GM21737 (cell line): ENCODE data around the gene WIPF3.

Experiments used
- ATAC-seq: cut with Tn5 transposase; IDR thresholded peaks from one replicate; pipeline ENCODE4 v1.9.1; 2021; ENCODE audit warnings: mild to moderate bottlenecking, moderate library complexity; ENCODE audit not compliant: unreplicated experiment

The WIPF3 gene, protein sequence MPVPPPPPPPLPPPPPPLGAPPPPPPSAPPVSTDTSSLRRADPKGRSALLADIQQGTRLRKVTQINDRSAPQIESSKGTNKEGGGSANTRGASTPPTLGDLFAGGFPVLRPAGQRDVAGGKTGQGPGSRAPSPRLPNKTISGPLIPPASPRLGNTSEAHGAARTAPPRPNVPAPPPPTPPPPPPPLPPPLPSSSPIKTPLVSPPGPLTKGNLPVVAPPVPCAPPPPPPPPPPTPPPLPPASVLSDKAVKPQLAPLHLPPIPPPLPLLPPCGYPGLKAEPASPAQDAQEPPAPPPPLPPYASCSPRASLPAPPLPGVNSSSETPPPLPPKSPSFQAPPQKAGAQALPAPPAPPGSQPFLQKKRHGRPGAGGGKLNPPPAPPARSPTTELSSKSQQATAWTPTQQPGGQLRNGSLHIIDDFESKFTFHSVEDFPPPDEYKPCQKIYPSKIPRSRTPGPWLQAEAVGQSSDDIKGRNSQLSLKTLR

DNA sequence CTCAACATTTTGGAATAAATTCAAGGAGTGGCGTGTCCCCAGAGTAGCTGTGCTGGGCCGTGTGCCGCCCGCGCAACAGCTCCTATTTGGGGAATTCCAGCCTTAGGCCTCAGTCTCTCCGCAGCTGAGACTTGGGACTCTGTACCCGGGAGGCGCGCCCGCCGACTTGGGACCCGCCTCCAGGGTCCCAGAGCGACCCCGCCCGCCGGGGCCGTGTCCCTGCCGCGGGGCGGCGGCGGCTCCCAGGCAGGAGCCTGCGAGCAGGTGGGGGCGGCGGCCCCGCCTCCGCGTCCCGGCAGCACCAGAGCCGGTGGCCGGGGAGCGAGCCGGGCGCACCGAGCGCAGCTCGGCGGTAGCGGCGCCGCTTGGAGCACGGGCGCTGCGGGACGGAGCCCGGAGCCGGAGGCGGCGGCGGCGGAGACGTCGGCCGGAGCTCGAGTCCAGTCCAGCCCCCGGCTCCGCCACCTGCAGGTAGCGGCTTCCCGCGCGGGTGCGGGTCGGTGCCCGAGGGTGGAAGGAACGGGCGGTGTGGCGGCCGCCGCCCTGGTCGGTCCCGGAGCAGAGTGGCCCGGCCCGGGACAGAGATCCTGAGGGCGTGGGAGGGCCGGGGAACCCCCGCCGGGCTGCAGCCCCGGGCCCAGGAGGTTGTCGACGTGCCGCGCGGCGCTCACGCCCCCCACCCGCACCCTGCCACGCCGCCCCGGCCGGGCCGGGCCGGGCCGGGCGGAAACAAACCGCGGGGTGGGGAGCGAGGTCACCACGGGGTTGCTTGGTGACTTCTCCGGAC, at the start of gene WIPF3:
WIPF3 (plus strand) TSS at position 301 of the 787 bp plus-strand sequence. CDS start 28,217 bp downstream, outside the sequence.
- no peak for ATAC-seq

DNA sequence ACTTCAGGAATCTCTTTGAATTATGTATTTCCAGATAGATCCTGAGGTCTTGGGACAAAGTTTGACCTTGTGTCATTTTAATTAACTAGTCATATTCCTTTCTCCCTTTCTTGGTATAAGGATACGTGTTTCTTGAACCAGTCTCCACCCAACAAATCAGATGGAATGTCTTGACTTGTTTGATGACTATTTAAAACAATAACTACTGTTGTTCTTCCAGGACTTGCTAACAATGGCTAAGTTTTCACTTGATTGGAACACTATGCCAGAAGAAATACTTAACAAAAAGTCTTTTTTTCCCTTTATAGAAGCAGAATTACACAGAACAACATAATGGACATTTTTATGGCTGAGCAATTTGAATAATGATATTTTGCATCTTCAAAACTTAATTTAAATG, 43.0 kb upstream of the WIPF3 start:
- ATAC-seq: no peak

DNA sequence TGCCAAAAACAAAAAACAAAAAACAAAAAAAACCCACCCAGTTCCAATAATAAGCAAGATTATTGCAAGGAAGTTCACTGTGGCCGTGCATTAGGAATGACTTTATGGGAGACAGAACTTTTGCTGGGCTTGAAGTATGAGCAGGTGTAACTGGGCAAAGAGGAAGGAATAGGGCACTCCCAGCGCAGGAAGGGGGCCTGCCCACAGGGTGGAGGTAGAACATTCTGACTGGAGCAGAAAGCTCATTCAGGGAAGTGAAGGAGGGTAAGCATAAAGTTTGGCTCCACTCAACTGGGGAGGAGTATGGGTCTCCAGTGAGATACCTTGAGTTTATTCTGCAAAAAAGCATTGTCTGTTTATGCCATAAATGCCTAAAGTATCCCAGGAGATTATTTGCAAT, 42.1 kb upstream of the WIPF3 start:
- ATAC-seq: no peak

DNA sequence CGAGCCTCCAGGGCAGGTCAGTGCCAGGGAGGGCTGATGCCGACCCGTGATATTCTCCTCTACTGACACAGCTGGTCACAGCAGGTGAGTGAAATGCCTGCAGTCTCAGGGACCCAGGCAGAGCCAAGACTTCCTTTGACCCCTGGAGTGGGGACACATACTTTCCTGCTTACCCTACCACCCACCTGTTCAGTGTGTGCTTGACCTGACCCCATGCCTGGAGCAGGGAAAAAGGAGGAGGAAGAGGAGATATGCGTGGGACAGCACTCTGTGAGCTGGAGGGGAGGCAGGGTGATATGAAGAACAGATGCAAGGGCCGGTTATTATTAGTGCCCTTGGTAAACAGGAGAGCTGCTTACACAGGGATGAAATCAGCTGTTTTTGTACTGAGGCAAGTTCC, 40.8 kb upstream of the WIPF3 start:
- no peak for ATAC-seq

DNA sequence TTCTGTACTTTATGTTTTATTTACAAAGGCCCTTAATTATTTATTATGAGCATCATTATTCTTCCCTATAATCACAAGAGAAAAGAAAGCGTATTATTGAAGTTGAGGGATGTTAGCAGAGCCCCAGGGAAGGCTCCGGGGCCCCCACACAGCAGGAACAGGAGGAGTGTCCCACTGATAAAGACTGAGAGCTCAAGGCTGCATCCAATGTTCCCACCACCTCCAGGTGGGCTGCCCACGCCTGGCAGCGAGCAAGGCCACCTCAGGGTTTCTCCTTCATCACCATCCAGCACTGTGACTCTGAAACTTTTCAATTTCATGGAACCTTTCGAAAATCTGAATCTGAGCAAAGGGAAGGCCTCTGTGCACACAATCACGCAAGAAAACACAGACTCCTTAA, 35.9 kb upstream of the WIPF3 start:
- ATAC-seq: no peak

DNA sequence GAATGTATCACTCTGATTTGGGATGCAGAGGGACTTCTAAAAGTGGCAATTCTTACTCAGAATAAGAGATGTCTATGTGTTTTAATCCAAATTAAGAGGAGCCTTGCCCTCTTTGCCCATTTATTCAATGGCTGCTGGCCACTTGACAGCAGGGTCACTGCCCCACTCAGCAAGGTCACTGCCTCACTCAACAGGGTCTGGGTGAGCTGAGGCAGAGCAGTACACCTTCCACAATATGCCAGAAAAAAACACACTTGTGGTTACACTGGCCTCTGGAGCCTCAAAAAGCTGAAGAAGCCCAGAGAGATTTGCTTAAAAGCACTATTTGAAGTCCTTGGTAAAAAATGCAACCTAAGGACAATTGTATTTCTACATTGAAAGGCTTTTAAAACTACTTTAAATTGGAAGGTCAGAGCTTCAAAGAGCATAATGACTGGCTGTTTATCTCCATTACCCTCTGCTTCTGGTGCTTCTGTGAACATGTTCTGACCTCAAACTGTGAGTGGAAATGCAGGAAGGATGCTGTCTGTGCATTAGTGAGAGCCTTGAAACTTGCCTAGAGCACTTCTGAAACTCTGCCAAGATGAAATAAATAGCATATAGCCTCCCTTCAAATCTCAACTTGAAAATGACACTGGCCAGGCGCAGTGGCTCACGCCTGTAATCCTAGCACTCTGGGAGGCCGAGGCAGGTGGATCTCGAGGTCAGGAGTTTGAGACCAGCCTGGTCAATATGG, 35.1 kb upstream of the WIPF3 start:
- no peak for ATAC-seq

DNA sequence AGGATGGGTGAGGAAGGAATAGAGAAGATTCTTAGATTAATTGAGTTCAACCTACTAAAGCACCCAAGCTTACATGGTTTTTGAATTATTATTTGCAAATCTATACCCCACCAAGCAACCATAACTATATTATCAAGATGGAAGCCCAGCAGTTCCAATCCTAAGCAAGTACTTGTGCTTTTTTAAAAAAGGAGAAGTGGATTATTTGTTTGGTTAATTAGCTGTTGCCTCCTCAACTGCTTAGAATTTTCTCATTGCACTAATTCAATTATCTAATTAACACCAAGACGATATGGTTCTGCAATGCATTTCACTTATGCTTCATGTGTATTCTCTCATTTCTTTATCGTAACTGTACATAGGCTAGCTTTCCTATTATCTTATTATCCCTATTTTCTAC, 27.3 kb upstream of the WIPF3 start:
- no peak for ATAC-seq

DNA sequence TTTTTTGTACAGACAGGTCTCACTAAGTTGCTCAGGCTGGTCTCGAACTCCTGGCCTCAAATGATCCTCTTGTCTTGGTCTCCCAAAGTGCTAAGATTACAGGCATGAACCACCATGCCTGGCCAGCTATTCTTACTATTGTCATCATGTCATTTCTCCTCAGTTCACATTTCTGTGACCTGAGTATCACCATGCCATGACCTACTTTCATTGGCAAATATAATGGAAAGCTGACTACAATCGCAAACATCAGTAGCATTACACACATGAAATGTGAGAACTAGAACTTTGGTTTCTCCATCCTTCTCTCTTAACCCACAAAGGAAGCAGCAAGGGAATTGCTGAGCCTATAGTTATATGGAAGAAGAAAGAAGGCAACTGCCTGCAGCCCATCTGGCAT, 26.0 kb upstream of the WIPF3 start:
- no peak for ATAC-seq

DNA sequence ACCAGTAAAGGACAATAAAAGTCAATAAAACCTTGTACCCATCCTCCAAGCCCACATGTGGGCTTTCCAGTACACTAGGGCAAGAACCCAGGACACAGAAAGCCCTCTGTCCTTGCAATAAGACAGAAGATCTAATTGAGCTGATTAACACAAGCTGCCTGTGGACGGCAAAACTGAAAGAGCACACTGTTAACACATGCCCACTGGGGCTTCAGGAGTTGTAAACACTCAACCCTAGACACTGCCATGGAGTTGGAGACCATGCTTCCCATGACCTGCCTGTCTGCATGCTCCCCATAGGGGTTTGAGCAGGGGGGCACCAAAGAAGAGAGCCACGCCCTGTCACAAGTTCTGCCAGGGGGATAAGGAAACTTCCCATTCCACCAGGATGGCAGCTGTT, 22.6 kb upstream of the WIPF3 start:
- no peak for ATAC-seq

DNA sequence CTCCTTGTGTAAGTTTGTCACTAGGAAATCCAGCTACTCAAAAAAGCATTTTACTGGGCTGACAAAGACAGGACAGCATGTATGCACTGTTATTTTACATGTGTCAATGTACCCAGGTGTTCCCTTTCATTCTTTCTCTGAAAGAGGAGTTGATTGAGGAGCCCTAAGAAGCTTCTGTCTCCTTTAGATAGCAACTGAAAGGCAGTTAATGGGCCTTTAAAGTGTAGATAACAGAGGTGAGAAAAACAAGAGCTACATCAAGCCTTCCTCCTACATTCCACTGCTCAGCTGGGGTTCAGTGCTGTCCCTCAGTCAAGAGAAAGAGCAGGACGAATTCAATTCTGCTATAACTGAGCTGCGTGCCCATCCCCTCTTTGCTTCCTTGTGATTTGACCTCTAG, 12.8 kb upstream of the WIPF3 start:
- no peak for ATAC-seq

DNA sequence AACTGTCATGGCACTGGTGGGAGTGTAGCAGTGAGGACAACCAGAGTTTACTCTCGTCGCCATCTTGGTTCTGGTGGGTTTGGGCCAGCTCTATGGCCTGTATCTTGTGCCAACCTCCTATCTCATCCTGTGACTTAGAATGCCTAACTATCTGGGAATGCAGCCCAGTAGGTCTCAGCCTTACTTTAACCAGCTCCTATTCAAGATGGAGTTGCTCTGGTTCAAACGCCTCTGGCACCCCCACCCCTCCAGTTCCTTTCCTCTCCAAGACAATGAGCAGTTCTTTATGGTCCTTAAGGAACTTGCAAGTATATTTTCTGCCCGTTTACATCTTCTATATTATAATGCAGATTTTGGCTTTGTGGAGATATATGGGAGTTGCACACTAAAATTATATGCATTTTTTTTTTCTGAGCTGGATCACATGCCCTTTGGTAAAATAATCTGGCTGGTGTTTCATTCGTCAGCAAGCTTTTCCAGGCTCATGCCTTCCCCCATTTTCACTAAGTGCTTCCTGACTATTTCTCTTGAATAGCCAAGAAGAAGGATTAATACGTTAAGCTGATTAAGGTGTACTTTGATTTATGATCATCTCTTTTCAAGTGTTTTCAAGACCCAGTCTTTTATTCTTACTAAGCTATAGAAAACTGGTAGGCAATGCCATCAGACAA, 11.2 kb upstream of the WIPF3 start:
- ATAC-seq: no peak

DNA sequence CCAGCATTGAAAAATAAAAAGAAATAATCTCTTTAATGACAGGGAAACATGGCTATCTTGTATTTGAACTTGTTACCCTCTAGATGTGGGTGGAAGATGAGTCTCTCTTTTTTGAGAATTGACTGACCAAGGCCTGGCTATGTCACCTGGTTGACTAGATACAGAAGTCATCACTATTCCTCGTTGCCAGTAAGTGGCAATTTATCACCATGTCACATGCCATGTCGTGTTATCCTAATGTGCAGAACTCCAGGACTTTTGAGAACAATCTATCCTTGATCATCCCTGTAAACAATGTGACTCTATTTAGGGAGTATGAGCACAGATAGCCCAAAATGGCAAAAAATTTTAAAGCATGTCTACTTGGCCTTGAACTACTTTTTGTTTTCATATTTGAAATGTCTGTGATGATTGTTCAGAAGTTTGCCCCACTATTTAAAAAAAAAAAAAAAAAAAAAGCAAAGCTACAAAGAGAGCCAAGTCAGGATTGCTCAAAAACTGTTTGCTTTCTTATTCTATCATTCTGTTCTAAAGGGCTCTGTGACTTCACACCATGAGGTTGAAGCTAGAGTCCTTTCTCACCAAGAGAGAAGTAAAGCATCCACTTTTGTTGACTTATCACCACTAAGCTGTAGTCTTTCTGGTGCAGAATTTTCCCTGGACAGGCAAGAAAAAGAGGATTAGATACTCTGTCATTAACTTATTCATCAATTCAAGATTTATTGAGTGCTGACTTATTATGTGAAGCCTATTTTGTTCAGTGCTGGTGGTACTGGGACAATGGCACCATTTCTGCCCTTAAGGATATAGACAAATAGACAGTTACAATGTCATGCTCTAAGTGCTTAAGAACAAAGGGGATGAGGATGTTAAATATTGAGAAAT, 10.4 kb upstream of the WIPF3 start:
- no peak for ATAC-seq

DNA sequence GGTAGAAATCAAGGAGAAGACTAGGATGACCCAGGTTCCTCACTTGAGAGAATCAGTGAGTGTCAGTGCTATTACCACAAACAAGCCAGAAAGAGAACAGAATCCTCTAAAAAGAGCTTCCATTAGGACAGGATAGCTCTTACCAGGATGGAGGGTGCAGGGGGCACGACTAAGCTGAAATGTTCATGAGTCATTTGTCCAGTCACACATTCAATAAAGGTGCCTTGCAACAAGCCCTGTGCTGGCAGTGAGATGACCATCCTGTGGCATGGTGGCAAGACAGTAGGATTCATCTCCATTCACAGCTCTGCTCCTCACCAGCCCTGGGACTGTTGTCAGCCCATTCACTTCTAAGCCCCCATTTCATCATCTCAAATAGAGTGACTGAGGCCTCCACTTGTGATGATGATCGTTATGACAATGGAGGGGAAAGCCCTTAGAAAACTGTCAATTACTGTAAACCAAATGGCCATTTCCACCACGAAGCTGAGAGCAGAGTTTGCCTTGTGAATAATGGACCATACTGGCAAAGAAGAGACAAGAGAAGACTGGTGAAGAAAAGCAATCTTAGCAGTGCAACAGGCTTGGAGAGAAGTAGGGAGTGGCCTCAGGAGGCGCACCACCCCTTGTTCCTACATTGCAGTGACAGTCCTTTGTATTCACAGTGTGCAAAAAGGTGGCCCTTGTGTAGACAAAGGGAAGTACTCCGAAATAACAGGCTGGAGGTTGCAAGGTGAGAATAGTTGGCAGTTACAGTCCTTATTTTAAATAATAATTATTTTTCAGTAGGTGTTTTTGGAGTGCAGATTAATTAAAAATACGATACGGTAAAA, 9.0 kb upstream of the WIPF3 start:
- no peak for ATAC-seq

DNA sequence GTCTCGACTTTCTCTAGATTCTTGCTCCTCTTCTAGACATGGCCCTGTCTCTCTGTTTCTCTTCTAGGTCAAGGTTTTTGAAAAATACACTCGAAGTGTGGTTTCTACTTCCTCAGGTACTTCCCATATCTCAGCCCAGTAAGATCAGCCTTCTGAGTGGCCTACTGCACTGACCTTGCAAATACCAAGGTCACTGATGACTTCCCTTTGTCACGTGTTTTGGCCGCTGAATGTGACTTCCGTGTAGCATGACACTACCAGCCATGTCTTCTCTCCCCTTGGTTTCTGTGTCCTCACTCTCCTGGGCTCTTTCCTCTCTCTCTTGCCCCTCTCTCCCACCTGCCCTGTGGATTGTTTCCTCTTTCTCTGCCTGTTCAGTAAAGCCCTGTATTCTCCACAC, 7.9 kb upstream of the WIPF3 start:
- ATAC-seq: no peak

DNA sequence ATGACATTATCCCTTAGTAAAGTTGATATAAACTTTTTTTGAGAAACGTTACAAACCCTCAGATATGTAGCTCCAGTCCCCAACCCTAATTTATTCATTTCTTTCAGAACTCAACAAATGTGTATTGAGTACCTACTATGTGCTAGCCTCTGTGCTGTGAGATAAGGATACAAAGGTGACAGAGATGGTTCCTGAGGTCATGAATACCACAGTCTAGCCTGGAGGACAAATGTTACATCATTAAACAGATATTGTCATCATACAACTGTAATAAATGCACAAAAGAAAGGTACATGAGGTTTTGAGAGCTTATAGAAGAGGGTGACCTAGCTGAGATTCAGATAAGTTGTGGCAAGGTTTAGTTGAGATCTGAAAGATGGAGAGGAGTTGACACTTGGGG, 4.4 kb upstream of the WIPF3 start:
- ATAC-seq: no peak

DNA sequence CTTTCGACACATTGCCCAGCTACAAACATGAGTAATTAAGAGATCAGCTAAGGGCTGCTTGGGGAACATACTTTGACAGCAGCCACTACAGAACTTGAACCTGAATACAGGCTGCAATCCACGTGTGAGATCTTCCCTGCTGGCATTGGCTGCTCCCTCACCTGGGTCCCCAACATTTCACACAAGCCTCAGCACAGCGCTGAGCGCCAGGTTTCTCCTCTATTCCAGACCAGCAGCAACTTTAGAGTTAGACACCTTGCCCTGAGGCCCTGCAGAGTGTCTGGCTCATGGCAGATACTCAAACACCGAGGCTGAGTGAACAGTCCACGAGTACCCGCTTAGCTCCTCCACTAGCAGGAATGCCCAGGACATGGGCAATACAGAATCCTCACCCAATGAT, 1.3 kb upstream of the WIPF3 start:
- ATAC-seq: no peak

DNA sequence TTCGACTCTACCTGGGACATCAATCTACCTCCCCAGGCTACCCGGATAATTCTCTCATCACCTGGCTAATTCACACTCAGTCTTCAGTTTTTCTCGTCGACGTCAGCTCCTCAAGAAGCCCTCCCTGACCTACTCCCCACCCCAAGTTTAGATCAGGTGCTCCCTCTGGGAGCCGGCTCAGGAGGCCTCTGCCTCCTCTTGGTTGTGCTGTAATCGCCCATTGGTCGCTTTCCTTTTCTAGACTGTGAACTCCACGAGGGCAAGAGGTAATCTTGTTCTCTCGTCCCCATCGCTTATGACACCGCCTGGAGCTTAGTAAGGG, 461 bp upstream of the WIPF3 start:
- ATAC-seq: no peak

DNA sequence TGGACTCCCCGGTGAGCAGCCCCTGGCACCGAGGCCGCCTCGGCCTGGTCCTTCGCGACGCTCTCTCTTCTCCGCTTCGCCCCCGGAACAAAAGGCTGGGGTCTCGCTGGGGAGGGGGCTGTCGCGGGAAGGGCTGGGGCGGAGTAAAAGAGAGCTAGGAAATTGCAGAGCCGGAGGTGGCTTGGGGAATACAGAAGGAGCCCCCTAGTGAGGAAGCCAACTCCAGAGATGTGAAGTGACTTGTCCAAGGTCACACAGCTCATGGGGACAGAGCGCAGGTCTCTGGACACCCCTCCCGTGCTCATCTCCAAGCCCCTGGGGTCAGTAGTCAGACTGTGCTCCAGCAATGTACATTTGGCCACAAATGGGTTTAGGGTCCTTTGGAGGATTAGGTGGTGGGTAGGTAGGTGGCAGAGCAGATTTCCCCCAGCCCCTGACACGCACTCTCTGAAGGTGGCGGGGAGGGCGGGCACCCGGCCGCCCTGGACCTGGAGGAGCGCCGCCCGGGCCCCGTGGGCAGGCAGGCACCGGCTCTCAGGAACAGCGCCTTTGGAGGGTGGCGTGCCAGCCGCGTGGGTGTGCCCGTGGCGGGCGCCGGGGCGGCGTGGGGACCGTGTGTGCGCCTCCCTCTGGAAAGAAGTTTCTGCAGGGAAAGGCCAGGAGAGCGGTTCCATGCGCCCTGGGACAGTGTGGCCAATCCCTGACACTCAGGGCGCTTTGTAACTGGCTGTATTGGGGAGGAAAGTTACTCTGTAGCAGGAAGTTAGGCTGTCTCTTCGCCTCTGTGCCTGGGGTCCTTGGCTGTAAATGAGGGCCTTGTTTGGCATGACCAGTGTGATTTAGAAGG, 910 bp downstream of the WIPF3 start:
- no peak for ATAC-seq
